Cerebellar nuclear complex (tissue), 1 donor: ENCODE measurements around the gene MAP9.
"Not testable (repeated sequence)": the region's sequence is repeated elsewhere in the genome, so short reads cannot be mapped to it uniquely, and the experiment has no call there.

Experiments used
- DNase-seq, 2 experiments: peaks; one replicate each; lab custom pipeline; 2025; lab: John Stamatoyannopoulos, UW

MAP9 gene

GRCh38 chr4:155342142-155342541 lies 34.6 kb downstream of the MAP9 start:
- no peak for DNase-seq

DNA sequence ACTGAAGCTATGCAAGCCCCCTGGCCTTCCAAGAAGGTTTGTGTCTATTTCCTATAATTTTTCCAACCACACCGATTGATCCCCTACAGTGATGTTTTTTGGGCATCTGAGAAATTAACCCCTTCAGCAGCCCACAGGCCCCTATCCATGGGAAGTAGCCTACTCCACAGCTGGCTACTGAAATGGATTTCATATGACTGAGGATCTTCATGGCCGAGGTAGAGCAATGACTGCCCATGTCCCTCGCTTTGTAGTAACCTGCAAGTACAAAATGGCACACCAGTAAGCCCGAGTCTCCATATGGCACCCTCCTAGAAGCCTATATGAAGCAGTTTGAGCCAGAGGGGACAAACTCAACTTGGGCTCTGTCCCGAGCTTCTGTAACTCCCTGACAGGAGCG lies 36.8 kb downstream of the MAP9 start:
- DNase-seq: no peak

GRCh38 chr4:155339588-155339987 lies 37.2 kb downstream of the MAP9 start:
- DNase-seq: no peak

- no peak for DNase-seq
Measured at GRCh38 chr4:155338196-155338595, 38.6 kb downstream of the MAP9 start.

- no peak for DNase-seq
Measured at GRCh38 chr4:155336242-155336641, 40.5 kb downstream of the MAP9 start.

GRCh38 chr4:155331478-155331877 lies 45.3 kb downstream of the MAP9 start:
- DNase-seq: no peak

GRCh38 chr4:155322782-155323181 lies 54.0 kb downstream of the MAP9 start:
- no peak for DNase-seq

DNA sequence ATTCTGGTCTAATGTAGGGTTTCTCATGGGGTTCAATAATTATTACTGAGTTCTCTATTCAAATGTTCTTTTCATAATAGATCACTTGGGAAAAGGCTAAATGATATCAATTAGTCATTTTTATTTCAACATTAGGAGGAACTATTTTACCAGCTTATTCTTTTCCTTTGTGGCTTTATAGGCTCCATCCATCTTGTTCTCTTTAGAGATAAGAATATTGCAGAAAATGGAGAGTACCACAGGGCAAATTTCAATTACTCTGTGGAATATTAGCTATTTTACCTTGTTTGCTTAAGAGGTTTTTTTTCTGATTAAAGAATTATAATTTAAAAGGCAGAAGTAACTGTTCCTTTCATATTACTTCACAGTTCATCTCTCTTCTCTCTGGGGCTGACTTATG lies 55.8 kb downstream of the MAP9 start:
- DNase-seq: no peak

DNA sequence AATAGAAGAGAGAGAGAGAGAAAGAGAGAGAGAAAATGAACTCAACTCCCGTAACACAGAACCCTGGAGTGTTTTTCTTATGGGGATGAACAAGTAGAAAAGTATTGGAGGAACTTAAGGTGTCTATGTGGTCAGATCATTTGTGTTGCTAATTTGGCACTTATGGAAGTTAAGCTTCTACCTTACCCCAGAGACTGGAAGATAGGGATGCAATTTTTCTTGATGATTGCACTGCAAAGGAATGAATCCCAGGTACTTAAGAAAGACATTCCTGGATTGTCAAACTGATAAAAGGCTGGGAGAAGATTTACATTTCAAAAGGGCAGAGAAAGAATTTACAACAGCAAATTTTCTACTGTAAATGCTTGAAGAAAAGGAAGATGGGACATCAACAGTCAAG lies 57.2 kb downstream of the MAP9 start:
- no peak for DNase-seq

DNA sequence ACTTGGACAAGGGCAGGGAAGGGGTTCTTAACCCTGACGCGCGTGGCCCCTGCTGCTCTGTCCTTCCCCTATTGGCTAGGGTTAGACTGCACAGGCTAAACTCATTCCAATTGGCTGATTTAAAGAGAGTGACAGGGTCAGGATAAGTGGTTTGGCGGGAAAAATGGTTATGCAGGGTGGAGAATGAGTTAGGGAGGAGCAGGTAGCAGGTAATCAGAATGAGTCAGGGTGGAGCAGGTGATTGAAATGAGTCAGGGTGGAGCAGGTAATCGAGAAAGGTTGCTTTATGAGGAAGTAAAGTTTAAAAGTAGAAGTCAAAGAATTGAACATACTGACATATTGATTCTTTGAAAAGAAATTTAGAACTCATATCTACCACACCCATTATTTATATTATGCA lies 64.7 kb downstream of the MAP9 start:
- not testable (repeated sequence) for DNase-seq

GRCh38 chr4:155307731-155308277 lies 69.0 kb downstream of the MAP9 start:
- DNase-seq: no peak

GRCh38 chr4:155305619-155306018 lies 71.1 kb downstream of the MAP9 start:
- no peak for DNase-seq

- no peak for DNase-seq
Measured at GRCh38 chr4:155304375-155304774, 72.4 kb downstream of the MAP9 start.

- DNase-seq: no peak
Measured at GRCh38 chr4:155299103-155299502, 77.7 kb downstream of the MAP9 start.
